ENCODE measurements around the gene NDST4. TPM values are rescaled to one million over a fixed set of nuclear protein-coding genes. Genes with fewer than 3 reads are reported as not detected.

NDST4 gene
- not detected for total RNA-seq

DNA sequence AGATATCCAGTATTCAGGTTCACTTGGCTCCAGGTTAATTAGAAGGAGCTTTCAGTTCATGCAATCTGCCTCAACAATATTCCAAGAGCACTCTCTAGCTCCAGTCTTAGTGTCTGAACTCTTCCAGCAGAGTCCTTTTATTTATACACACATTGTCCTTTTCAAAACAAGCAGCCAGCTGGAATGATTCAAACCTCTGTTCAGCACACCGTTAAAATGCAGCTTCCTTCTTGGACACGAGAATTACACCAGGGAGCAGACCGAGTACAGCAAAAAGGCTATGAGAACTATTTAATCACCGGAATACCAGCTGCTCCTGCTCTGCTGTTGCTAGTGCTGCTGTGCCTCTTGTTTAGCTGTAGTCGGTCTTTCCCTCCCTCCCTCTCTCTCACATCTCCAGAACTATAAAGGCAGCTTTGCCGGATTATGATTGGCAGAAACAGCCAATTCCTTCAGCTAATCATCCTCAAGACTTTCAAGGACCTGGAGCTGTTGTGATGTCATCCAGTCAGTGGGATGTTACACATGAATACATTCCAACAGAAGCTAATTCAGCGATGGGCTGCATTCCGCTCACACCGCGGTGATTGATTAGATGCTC is at the start of gene NDST4:
Gene NDST4 (minus strand): TSS at position 115 of the 601 bp plus-strand sequence. CDS start 36,584 bp downstream, outside the sequence.
- H3K9me3 Mint-ChIP-seq, result no peaks in the 10 kb centered on the region
- H3K27ac Mint-ChIP-seq, result no peak within 1 kb of the TSS
- no peak within 1 kb of the TSS for H3K4me3 Mint-ChIP-seq
- H3K27me3 Mint-ChIP-seq, result no peaks in the 10 kb centered on the region
- H3K4me1 Mint-ChIP-seq (ENCODE audit: low read depth in 2 of 2), result no peaks in the 10 kb centered on the region
- ATAC-seq (no peak), DNase-seq (ENCODE audit: low spot score) (no peak)
- H3K36me3 Mint-ChIP-seq, result no peaks in the 10 kb centered on the region

DNA sequence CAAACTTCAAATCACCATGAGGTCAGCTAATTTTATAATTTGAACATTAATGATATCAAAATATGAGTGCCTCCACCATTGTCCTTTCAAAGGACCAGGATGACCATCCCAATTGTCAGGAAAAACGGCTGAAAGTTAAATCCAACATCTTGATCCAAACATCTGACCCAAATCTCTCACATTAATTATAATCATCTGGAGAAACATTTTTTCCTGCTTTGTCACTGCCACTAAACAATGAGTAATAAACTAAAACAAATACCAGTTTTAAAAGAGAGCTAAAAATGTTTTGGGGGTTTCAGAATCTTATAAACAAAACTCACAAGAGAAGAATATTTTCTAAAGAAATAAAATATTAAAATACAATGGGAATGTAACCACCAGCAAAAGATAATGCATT is 45.7 kb upstream of the NDST4 start:
- Mint-ChIP-seq H3K27ac (no peak overlapping the region), H3K4me1 (ENCODE audit: low read depth in 2 of 2) (no peaks in the 10 kb centered on the region), H3K27me3 (no peaks in the 10 kb centered on the region), H3K4me3 (no peak overlapping the region), H3K9me3 (no peaks in the 10 kb centered on the region), H3K36me3 (no peaks in the 10 kb centered on the region)
- DNase-seq (ENCODE audit: low spot score) (no peak), ATAC-seq (no peak)

DNA sequence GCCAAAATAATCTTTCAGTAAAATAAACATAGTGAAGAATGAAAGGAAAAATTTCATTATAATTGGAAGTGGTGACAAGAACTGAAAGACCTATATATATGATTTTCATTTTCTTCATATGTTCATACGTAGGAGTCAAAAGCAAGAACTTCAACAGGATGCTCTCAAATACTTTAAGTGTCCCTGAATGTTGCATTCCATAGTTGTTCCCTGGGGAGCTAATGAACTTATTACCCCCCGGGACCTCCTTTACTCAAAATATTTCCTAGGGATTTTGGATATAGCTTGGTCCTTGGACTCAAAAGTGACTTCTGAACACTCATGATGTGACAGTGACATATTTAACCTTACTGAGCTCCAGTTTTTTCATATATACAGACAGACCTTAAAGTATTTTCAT is 44.9 kb upstream of the NDST4 start:
- Mint-ChIP-seq H3K27me3 (no peaks in the 10 kb centered on the region), H3K4me1 (ENCODE audit: low read depth in 2 of 2) (no peaks in the 10 kb centered on the region), H3K27ac (no peak overlapping the region), H3K4me3 (no peak overlapping the region), H3K9me3 (no peaks in the 10 kb centered on the region), H3K36me3 (no peaks in the 10 kb centered on the region)
- ATAC-seq (no peak), DNase-seq (ENCODE audit: low spot score) (no peak)

DNA sequence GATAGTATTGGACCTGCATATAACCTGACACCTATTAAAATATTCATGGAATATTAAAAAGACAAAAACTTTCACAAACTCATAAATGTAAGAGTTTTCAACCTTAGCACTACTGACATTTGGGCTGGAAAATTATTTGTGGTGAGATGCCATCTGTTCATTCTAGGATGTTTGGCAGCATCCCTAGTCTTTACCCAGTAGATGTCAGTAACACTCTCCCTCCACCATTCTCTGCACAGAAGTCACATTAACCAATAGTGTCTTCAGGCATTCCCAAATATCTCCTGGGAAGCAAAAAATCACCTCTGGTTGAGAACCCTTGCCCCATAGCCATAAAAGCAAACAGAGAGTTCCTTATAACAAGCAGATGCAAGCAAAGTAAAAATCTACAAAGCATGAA is 41.4 kb upstream of the NDST4 start:
- Mint-ChIP-seq H3K4me3 (no peak overlapping the region), H3K27ac (no peak overlapping the region), H3K27me3 (no peaks in the 10 kb centered on the region), H3K4me1 (ENCODE audit: low read depth in 2 of 2) (no peaks in the 10 kb centered on the region), H3K9me3 (no peaks in the 10 kb centered on the region), H3K36me3 (no peaks in the 10 kb centered on the region)
- ATAC-seq (no peak), DNase-seq (ENCODE audit: low spot score) (no peak)

DNA sequence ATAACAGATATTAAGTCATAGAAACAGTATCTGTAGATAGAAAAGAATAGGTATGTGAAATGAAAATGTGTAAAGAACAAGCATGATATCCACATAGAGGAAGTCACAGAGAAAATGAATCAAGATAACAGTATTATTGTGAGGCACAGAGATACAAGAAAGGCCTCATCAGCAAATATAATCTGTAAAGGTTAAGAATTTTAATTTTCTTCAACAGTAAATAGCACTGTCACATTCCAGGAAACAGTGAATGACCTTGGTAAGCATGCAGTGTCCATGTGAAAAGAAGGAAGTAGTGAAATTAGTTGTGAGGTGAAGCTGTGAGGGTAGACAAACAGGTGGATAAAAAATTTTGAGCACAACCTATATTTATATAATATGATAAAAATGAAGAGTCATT is 39.5 kb upstream of the NDST4 start:
- no peak overlapping the region for H3K4me3 Mint-ChIP-seq
- H3K27me3 Mint-ChIP-seq, result no peaks in the 10 kb centered on the region
- DNase-seq (ENCODE audit: low spot score), result no peak
- no peak for ATAC-seq
- H3K4me1 Mint-ChIP-seq (ENCODE audit: low read depth in 2 of 2), result no peaks in the 10 kb centered on the region
- no peak overlapping the region for H3K27ac Mint-ChIP-seq
- no peaks in the 10 kb centered on the region for H3K36me3 Mint-ChIP-seq
- H3K9me3 Mint-ChIP-seq, result no peaks in the 10 kb centered on the region

DNA sequence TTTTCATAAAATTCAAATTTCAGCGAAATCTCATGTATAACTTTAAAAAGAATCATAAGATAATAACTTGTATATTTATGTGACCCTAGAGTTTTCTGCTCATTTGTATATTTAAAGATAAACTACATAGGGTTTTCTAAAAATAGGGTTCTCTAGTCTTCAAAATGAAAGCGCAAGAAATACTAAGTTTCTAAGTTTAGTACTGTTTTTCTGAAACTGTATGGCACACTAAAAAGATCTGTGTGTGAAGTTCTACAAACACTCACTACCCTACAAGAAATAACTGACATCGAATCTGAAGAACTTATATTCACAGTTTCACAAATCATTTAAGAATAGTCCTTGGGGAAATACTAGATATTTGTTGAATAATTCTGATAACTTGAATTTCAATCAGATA is 38.7 kb upstream of the NDST4 start:
- H3K36me3 Mint-ChIP-seq, result no peaks in the 10 kb centered on the region
- no peaks in the 10 kb centered on the region for H3K9me3 Mint-ChIP-seq
- no peak for ATAC-seq
- H3K27ac Mint-ChIP-seq, result no peak overlapping the region
- no peaks in the 10 kb centered on the region for H3K4me1 Mint-ChIP-seq (ENCODE audit: low read depth in 2 of 2)
- no peak overlapping the region for H3K4me3 Mint-ChIP-seq
- DNase-seq (ENCODE audit: low spot score), result no peak
- no peaks in the 10 kb centered on the region for H3K27me3 Mint-ChIP-seq

DNA sequence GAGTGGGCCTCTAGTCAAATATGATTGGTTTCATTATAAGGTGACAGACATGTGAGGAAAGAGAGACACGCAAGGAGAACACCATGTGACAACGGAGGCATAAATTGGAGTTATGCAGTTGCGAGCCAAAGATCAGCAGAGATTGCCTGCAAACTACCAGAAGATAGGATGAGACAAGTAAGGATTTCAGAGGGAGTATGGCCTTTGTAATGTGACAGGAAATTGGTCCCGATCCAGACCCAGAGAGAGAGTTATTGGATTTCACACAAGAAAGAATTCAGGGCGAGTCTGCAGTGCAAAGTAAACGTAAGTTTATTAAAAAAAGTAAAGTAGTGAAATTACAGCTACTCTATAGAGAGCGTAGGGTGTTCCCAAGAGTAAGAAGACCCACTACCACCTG is 35.7 kb upstream of the NDST4 start:
- DNase-seq (ENCODE audit: low spot score) (no peak), ATAC-seq (no peak)
- no peaks in the 10 kb centered on the region for H3K4me1 Mint-ChIP-seq (ENCODE audit: low read depth in 2 of 2)
- no peak overlapping the region for H3K27ac Mint-ChIP-seq
- H3K4me3 Mint-ChIP-seq, result no peak overlapping the region
- no peaks in the 10 kb centered on the region for H3K27me3 Mint-ChIP-seq
- H3K36me3 Mint-ChIP-seq, result no peaks in the 10 kb centered on the region
- H3K9me3 Mint-ChIP-seq, result no peaks in the 10 kb centered on the region

DNA sequence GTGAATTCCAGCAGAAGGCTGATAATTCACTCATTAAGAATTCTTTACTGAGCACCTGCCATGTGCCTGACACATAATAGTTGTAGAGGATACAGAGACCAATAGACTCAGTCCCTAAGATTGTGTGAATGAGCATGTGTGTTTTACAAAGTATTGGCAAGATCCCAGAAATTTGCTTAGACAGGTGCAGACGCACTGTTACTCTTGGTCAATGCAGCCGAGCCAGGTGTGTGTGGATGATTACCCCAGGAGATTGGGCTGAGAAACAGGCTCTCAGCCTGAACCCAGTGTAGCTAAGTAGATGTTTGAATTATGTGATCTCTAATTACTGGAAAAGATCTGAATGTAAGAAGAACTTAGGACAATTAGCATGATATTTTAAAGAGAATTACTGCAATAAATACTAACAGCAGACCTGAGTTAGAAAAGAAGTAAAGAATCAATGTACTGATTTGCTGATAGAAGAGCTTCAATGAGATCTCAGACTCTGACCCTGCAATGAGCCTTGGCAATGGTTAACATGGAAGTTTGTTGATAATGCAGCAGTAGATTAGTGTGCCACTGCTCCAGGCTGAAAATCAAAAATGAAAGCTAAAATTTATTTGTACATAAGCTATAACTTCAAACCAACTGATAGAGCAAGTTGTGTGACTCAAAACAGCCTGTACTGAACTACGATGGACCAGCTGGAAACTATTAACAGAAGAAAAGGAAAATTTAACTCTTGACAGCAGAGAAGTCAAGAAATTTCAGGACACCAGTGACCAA is 32.2 kb upstream of the NDST4 start:
- Mint-ChIP-seq H3K4me3 (no peak overlapping the region), H3K36me3 (no peaks in the 10 kb centered on the region), H3K9me3 (no peaks in the 10 kb centered on the region), H3K27me3 (no peaks in the 10 kb centered on the region), H3K4me1 (ENCODE audit: low read depth in 2 of 2) (no peaks in the 10 kb centered on the region), H3K27ac (no peak overlapping the region)
- DNase-seq (ENCODE audit: low spot score), result no peak
- ATAC-seq, result no peak

DNA sequence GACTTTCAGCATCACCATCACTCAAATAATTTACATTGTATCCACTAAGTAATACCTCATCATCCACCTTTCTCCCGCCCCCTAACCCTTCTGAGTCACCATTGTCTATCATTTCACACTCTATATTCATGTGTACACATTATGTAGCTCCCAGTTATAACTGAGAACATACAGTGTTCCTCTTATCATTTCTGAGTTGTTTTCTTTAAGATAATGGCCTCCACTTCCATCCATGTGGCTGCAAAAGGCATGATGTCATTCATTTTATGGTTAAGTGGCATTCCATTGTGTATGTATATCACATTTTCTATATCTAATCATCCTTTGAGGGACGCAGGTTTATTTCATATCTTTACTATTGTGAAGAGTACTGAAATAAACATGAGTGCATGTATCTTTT is 14.6 kb upstream of the NDST4 start:
- ATAC-seq, result no peak
- H3K4me1 Mint-ChIP-seq (ENCODE audit: low read depth in 2 of 2), result no peaks in the 10 kb centered on the region
- DNase-seq (ENCODE audit: low spot score), result no peak
- H3K4me3 Mint-ChIP-seq, result no peak overlapping the region
- H3K36me3 Mint-ChIP-seq, result no peaks in the 10 kb centered on the region
- peaks cover 3% of the 10 kb centered on the region for H3K9me3 Mint-ChIP-seq
- H3K27ac Mint-ChIP-seq, result no peak overlapping the region
- H3K27me3 Mint-ChIP-seq, result no peaks in the 10 kb centered on the region

DNA sequence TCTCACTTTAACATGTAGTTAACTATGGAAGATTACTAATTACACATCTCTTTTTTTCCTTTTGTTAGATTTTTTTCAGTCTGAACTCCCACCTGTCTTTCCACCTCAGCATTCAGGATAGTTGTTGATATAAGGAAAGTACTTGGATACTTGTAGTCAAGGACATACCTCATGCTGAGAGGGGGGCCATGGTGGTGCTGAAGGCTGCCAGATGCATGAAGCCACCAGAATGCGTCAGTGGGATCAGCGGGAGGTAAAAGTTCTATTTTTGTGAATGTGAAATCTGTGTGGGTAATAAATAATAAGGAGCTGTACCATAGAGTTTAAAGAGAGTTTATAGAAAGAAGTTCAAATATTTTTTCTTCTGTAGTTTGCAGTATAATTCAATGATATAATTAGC is 13.1 kb upstream of the NDST4 start:
- Mint-ChIP-seq H3K9me3 (peaks cover 3% of the 10 kb centered on the region), H3K27me3 (no peaks in the 10 kb centered on the region), H3K4me3 (no peak overlapping the region), H3K4me1 (ENCODE audit: low read depth in 2 of 2) (no peaks in the 10 kb centered on the region), H3K36me3 (no peaks in the 10 kb centered on the region), H3K27ac (no peak overlapping the region)
- DNase-seq (ENCODE audit: low spot score), result no peak
- ATAC-seq, result no peak

DNA sequence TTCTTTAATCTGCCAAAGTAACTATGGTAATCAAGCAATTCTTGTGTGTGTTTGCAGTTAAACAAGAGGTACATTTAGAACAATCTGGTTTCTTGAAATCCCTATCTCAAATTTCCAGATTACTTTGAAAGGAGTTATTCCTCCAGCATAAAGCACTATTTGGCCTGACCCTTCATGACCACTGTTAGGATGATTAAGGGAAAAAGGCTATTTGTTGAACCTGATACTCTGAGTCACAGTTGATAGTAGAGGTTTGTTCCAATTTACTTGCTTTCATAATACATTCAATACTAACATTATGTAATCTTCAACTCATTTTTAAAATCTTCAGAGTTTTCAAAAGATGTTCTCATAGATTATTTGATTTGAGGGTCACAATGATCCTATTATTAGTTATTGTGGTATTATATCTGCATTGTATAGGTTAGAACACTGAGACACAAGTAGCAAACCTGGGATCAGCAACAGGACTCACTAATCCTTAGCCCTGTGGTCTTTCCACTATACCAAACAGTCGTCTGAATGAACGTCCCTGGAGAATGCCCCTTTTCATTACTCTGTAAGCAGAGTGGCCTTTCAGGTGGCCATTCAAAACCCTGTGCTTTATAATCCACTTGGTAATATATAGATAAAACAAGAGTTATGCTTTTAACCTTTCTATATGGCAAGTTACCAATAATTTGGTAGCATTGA is 8.1 kb upstream of the NDST4 start:
- DNase-seq (ENCODE audit: low spot score) (no peak), ATAC-seq (no peak)
- Mint-ChIP-seq H3K27me3 (no peaks in the 10 kb centered on the region), H3K9me3 (no peaks in the 10 kb centered on the region), H3K4me3 (no peak overlapping the region), H3K27ac (no peak overlapping the region), H3K36me3 (no peaks in the 10 kb centered on the region), H3K4me1 (ENCODE audit: low read depth in 2 of 2) (no peaks in the 10 kb centered on the region)

DNA sequence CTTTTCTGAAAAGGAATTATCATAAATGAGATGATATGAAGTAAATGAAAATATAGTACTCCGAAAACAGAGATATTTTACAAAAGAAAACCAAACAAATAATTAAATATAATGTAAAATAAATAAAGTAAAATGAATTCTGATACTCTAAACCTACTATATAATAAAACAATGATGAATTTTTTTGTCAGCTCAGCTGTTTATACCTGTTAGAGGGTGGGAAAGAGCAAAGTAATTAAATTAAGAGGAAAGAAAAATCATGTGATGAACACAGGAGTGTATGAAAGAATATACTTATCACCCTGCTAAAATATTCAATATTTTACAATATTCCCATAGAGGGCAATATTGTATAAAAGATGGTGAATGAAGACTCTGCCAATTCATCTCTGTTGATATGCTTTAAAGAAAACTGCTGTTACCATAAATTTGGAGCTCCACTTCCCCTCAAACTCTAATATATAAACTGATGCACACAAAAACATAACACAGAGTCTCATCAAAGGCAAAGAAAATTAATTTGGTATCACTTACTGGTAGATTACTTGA is 6.5 kb upstream of the NDST4 start:
- no peak overlapping the region for H3K27ac Mint-ChIP-seq
- DNase-seq (ENCODE audit: low spot score) (no peak), ATAC-seq (no peak)
- no peaks in the 10 kb centered on the region for H3K27me3 Mint-ChIP-seq
- H3K9me3 Mint-ChIP-seq, result no peaks in the 10 kb centered on the region
- H3K36me3 Mint-ChIP-seq, result no peaks in the 10 kb centered on the region
- H3K4me1 Mint-ChIP-seq (ENCODE audit: low read depth in 2 of 2), result no peaks in the 10 kb centered on the region
- no peak overlapping the region for H3K4me3 Mint-ChIP-seq

DNA sequence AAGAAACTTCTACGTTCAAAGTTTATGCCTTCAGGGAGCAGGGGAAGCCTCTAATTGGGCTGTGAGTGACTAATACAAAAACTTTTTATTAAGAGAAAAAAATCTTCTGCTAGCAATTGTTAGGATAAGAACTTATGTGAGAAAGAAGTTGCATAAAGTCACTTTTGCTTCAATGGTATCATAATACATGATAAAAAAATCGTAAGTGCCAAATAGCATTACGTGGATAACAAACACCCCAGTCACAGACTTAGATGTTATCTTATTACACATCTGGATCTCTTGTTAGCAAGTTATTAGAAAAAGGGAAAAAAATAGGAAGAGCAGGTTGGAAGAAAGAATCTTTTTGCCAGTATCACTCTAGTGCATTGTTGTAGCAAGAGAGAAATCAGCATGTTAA is 4.2 kb upstream of the NDST4 start:
- H3K36me3 Mint-ChIP-seq, result no peaks in the 10 kb centered on the region
- ATAC-seq (no peak), DNase-seq (ENCODE audit: low spot score) (no peak)
- H3K4me1 Mint-ChIP-seq (ENCODE audit: low read depth in 2 of 2), result no peaks in the 10 kb centered on the region
- no peak overlapping the region for H3K27ac Mint-ChIP-seq
- no peak overlapping the region for H3K4me3 Mint-ChIP-seq
- H3K9me3 Mint-ChIP-seq, result no peaks in the 10 kb centered on the region
- H3K27me3 Mint-ChIP-seq, result no peaks in the 10 kb centered on the region

Data from natural killer cell treated with Interleukin-12 subunit alpha and Interleukin-12 subunit beta and Interleukin-15 and Interleukin-18, amount 100 ng/mL, for 72 hours (primary cell).